ENCODE data around the gene TSPAN12. TPM values are rescaled to one million over a fixed set of nuclear protein-coding genes. Genes with fewer than 3 reads are reported as not detected.

The TSPAN12 gene
- total RNA-seq, 1 experiment from 2014 or later, result 8.7 TPM

DNA sequence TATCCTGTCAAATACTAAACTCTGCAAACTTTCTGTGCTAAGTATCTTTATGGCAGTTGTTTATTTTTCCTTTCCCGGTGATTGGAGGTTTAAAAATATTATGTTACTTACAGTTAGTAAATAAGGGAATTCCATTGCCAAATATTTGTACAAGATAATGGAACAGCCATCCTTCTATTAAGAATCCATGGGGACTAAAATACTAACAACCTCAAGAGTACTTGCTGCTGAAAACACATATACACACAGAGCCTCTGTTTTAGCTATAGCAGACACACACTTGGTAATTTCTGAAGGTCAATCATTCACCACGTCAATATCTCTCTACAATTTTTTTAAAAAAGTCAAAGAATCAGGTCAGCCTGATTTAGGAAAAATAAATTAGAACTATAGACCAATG lies 32.4 kb downstream of the TSPAN12 start:
- no peaks in the 10 kb centered on the region for H3K9me3 ChIP-seq (ENCODE audit: control insufficient read depth, low read depth, low read length)
- H3K4me2 ChIP-seq (ENCODE audit: insufficient read depth, insufficient read length, low read length), result no peak overlapping the region
- H3K4me3 Mint-ChIP-seq, result no peak overlapping the region
- TF ChIP-seq, protein P1, sequence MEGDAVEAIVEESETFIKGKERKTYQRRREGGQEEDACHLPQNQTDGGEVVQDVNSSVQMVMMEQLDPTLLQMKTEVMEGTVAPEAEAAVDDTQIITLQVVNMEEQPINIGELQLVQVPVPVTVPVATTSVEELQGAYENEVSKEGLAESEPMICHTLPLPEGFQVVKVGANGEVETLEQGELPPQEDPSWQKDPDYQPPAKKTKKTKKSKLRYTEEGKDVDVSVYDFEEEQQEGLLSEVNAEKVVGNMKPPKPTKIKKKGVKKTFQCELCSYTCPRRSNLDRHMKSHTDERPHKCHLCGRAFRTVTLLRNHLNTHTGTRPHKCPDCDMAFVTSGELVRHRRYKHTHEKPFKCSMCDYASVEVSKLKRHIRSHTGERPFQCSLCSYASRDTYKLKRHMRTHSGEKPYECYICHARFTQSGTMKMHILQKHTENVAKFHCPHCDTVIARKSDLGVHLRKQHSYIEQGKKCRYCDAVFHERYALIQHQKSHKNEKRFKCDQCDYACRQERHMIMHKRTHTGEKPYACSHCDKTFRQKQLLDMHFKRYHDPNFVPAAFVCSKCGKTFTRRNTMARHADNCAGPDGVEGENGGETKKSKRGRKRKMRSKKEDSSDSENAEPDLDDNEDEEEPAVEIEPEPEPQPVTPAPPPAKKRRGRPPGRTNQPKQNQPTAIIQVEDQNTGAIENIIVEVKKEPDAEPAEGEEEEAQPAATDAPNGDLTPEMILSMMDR (conservative IDR thresholded peaks at IDR 0.05), result no peak
- no peak overlapping the region for H2AK5ac ChIP-seq (ENCODE audit: insufficient read length, low read length)
- no peak overlapping the region for H3T11ph ChIP-seq (ENCODE audit: low read length)
- H4K5ac ChIP-seq (ENCODE audit: insufficient read length, low read depth, low read length), result no peak overlapping the region
- peaks cover 1 to 7% of the 10 kb centered on the region in 2 experiments; a peak in 4 of 5 replicates for H3K9me3 Mint-ChIP-seq
- no peak overlapping the region for H2BK5ac ChIP-seq (ENCODE audit: insufficient read length, low read length)
- H2BK120ac ChIP-seq (ENCODE audit: low read depth, low read length, poor library complexity, severe bottlenecking), result no peak overlapping the region
- H2AFZ ChIP-seq (ENCODE audit: low read length), result no peak overlapping the region
- no peaks in the 10 kb centered on the region for H3K23me2 ChIP-seq (ENCODE audit: insufficient read length, low read depth, low read length, poor library complexity, severe bottlenecking)
- no peaks in the 10 kb centered on the region; the same call in 1 of the 2 replicates for H3K27me3 Mint-ChIP-seq (ENCODE audit: low read depth)
- H3K9ac ChIP-seq (ENCODE audit: extremely low read depth, insufficient read length, low read length), result no peak overlapping the region
- no peak overlapping the region for H4K8ac ChIP-seq (replicated peaks; ENCODE audit: insufficient read length, low read depth, low read length)
- H3K27ac ChIP-seq (ENCODE audit: insufficient read length, low read depth, low read length), result no peak overlapping the region
- no peak overlapping the region for H2BK12ac ChIP-seq (ENCODE audit: insufficient read length, low read depth, low read length)
- no peak overlapping the region for H3K56ac ChIP-seq (ENCODE audit: insufficient read length, low read depth, low read length)
- no peak overlapping the region for H3K27ac Mint-ChIP-seq
- peaks cover 8 to 17% of the 10 kb centered on the region in 2 experiments for H3K4me1 Mint-ChIP-seq
- H3K18ac ChIP-seq (ENCODE audit: insufficient read length, low read depth, low read length), result no peak overlapping the region
- peaks cover under 1 to 12% (median 7%) of the 10 kb centered on the region in 3 experiments; a peak in 6 of 7 replicates for H3K36me3 Mint-ChIP-seq (ENCODE audit: insufficient read depth in 1 of 3, low read depth in 3 of 3)
- H2BK20ac ChIP-seq (ENCODE audit: low read depth, low read length, poor library complexity, severe bottlenecking), result no peak overlapping the region
- H3K4ac ChIP-seq (ENCODE audit: low read depth, low read length), result no peak overlapping the region
- H3K27me3 ChIP-seq (ENCODE audit: insufficient read depth, low read length), result no peaks in the 10 kb centered on the region
- H3K79me1 ChIP-seq (ENCODE audit: insufficient read depth, low read depth, low read length, poor library complexity, severe bottlenecking), result no peaks in the 10 kb centered on the region
- H2BK15ac ChIP-seq (ENCODE audit: low read depth, low read length), result no peak overlapping the region
- no peaks in the 10 kb centered on the region for H4K20me1 ChIP-seq (ENCODE audit: control insufficient read depth, insufficient read depth, insufficient read length)
- no peak for DNase-seq
- WGBS (ENCODE audit: extremely low coverage, insufficient read length, low lambda C conversion rate), result no CpG with 5 or more reads among the region's 2 CpGs
- no peak overlapping the region for H3K23ac ChIP-seq (ENCODE audit: insufficient read length, low read depth, low read length)
- no peaks in the 10 kb centered on the region for H3K79me2 ChIP-seq (ENCODE audit: insufficient read depth, low read length)
- H4K91ac ChIP-seq (ENCODE audit: insufficient read length, low read depth, low read length), result no peak overlapping the region
- no peaks in the 10 kb centered on the region for H3K4me1 ChIP-seq (ENCODE audit: insufficient read depth, low read length)
- no peak overlapping the region for H3K14ac ChIP-seq (ENCODE audit: insufficient read depth, low read length)
